Measurements from ENCODE around the gene CCDC28B. TPM values are rescaled to one million over a fixed set of nuclear protein-coding genes. Genes with fewer than 3 reads are reported as not detected.

CCDC28B gene
- total and polyA plus RNA-seq, 2 of the 13 experiments (the other 11 are each of a cell fraction or from before 2014, with no cell fraction given) = 2.6 to 3.5 TPM

GRCh38 chr1:32241001-32241763 is 40.8 kb downstream of the CCDC28B start (continued):
- TF ChIP-seq HBP1 (CRISPR knock-in tag; IDR thresholded peaks at IDR 0.05; ENCODE audit: low read depth) (no peak), SP2 (CRISPR knock-in tag; IDR thresholded peaks at IDR 0.05) (peak; percentile 30; the same call in 1 of the 2 replicates), ZNF772 (CRISPR knock-in tag; IDR thresholded peaks at IDR 0.05) (no peak), ZNF17 (CRISPR knock-in tag; IDR thresholded peaks at IDR 0.05) (0 out of 2 replicates have a peak, but pooled peaks have one; percentile 43), RARG (CRISPR knock-in tag; IDR thresholded peaks at IDR 0.05; ENCODE audit: low read depth) (no peak), ZNF234 (CRISPR knock-in tag; conservative IDR thresholded peaks at IDR 0.05) (no peak), JUN (CRISPR knock-in tag; IDR thresholded peaks at IDR 0.05) (peak; percentile 41; the same call in 1 of the 2 replicates), ZBTB20 (CRISPR knock-in tag; IDR thresholded peaks at IDR 0.05; ENCODE audit: borderline replicate concordance, low read depth) (peak; percentile 61; the same call in 1 of the 2 replicates), JUND (CRISPR knock-in tag; IDR thresholded peaks at IDR 0.05) (peak; percentile 71; the same call in 1 of the 2 replicates), RBFOX2 (IDR thresholded peaks at IDR 0.05; ENCODE audit: low read depth, low read length) (0 out of 2 replicates have a peak, but pooled peaks have one; percentile 33), ZFP36L1 (CRISPR knock-in tag; IDR thresholded peaks at IDR 0.05) (peak; percentile 51; the same call in 1 of the 2 replicates), UBTF (CRISPR knock-in tag; IDR thresholded peaks at IDR 0.05) (peak; percentile 55), POLR2A (IDR thresholded peaks at IDR 0.05; ENCODE audit: insufficient read depth in 1 of 2, low read depth in 2 of 2, low read length in 2 of 2) (peak in 1 of 2 experiments; percentile 39; a peak in 1 of 4 replicates), ZNF30 (CRISPR knock-in tag; IDR thresholded peaks at IDR 0.05) (0 out of 2 replicates have a peak, but pooled peaks have one; percentile 58), ZBTB38 (CRISPR knock-in tag; IDR thresholded peaks at IDR 0.05) (peak; percentile 56), ZNF280B (CRISPR knock-in tag; IDR thresholded peaks at IDR 0.05; ENCODE audit: borderline replicate concordance) (peak; percentile 63; the same call in 1 of the 2 replicates)
- TF ChIP-seq, protein P1, sequence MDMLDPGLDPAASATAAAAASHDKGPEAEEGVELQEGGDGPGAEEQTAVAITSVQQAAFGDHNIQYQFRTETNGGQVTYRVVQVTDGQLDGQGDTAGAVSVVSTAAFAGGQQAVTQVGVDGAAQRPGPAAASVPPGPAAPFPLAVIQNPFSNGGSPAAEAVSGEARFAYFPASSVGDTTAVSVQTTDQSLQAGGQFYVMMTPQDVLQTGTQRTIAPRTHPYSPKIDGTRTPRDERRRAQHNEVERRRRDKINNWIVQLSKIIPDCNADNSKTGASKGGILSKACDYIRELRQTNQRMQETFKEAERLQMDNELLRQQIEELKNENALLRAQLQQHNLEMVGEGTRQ (IDR thresholded peaks at IDR 0.05; ENCODE audit: low read depth, low read length) = no peak
- TF ChIP-seq, protein P1 (CRISPR knock-in tag; IDR thresholded peaks at IDR 0.05; ENCODE audit: borderline replicate concordance) = no peak
